D341Med (cell line): ENCODE measurements around the gene ZNF397.

Experiments used
- DNase-seq: peaks from one replicate; pipeline ENCODE4 v3.0.0; 2012; ENCODE audit warnings: low spot score

Gene ZNF397

DNA sequence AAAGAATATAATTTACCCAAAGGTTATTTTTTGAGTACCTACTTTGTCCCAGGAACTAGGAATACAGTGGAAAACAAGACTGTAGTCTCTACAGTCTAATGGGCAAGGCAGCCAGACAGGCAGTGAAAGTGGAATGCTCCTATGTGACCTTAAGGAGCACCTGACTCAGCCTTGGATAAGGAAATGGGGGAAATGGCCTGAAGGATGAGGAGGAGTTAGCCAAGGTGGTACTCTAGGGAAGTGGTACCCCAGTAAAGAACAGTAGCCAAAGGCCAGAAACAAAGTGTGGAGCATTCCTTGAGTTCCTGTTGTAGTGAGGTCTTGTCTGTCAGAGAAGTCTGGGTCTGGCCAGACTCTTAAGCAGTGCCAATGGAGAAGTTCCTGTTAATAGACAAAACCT lies 6.0 kb downstream of the ZNF397 start:
- DNase-seq, result no peak

DNA sequence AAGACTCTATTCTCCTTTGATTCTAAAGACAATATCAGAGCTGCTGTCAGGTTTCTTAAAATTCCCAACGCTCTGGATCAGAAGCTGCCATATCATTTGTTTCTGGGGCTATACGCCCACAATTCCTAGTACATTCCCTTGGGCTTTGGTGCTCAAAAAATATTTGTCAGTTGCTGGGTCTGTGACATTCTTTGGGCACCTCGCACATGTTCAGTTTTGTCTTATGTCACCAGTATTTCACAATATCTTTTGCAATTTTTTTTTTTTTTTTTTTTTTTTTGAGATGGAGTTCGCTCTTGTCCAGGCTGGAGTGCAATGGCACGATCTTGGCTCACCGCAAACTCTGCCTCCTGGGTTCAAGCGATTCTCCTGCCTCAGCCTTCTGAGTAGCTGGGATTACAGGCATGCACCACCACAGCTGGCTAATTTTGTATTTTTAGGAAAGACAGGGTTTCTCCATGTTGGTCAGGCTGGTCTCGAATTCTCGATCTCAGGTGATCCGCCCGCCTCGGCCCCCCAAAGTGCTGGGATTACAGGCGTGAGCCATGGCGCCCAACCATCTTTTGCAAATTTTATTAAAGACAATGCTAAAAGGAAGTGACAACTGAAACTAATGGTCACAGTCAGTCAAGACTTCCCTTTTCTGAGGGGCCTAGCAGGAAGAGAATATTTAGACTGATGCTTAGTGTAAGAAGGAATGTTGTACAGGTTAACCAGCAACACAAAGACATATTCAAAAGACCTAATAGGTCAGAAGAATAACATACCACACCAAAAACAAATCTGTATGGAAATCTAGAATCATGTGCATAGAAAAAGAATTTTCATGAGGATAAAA lies 6.8 kb downstream of the ZNF397 start:
- DNase-seq, result no peak

- DNase-seq, result no peak
Measured at GRCh38 chr18:35248429-35248828, 7.6 kb downstream of the ZNF397 start.

GRCh38 chr18:35252466-35252865 lies 11.6 kb downstream of the ZNF397 start:
- no peak for DNase-seq

DNA sequence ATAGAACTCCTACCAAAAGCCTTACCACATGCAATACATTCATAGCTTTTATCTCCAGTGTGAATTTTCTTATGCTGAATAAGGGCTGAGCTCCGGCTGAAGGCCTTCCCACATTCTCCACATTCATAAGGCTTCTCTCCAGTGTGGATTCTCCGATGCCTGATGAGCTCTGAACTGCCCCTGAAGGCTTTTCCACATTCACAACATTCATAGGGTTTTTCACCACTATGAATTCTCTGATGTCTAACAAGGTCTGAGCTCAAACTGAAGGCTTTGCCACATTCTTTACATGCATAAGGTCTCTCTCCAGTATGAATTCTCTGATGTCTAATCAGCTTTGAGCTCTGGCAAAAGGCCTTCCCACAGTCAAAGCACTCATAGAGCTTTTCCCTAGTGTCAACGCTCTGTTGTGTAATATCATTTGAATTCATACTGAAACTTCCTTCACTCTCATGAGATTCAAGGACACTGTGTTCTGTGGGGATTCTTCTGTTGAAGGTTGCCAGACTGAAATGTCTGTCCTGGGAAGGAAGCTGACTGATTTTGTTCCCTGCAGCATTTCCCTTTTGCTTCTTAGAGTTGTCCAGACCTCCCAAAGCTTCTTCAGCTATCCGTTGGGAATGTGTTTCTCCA lies 12.9 kb downstream of the ZNF397 start:
- DNase-seq, result no peak

DNA sequence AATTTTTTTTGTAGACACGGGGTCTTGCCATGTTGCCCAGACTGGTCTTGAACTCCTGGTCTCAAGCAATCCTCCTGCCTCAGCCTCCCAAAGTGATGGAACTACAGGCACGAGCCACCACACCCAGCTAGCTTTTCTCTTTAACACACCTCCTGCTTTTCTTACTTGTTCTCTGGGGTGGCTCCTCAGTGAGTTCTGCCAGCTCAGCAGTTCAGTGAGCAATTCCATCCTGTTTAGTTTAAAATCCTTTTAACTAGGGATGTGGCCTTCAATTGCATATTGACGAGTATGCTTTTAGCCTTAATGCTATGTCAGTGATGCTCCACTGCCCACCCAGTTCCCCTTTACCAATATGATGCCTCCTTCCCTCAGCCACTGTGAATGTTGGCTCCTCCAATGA lies 16.1 kb downstream of the ZNF397 start:
- DNase-seq, result no peak

DNA sequence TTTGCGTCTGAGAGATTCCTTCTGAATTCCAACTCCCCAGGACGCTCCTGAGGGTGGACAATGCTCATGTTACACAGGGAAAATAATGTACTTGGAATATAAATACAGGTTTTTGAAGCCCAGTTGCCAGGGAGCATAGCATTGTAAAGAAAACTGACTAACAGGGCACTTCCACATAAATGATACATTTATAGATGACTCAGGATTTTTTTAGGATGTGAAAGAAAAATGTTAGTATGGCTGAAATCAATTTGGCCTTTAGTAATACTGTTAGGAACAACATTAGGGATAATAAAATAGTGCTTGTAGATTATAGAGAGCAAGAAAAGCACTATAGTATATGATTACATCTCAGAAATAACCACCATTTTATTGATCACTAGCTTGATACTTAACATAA lies 23.6 kb downstream of the ZNF397 start:
- DNase-seq, result no peak

DNA sequence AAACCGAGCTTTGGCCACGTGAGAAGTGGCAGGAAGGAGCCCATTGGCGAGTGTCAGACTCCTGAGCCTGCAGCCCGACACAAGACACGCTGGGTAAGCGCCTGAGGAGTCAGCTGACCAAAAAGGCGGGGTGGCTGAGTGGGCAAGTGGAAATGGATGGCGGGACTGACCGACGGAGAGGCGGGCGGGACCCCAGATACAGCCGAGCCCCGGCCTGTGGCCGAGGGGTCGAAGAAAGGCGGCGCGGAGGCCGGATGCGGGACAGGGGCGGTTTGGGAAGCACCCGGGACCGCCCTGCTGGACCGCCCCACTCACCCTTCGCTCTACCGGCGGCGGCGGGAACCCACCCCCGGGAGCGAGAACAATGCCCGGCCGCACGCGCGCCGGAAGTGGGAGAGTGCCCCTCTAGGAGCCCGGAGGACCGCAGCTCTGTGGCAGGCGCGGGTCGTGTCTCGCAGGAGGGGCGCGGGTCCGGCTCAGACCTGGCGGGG lies 26.4 kb downstream of the ZNF397 start:
- DNase-seq, result peak; percentile 95

GRCh38 chr18:35267809-35268208 lies 27.0 kb downstream of the ZNF397 start:
- DNase-seq, result peak; percentile 52

- no peak for DNase-seq
Measured at GRCh38 chr18:35268821-35269220, 28.0 kb downstream of the ZNF397 start.

DNA sequence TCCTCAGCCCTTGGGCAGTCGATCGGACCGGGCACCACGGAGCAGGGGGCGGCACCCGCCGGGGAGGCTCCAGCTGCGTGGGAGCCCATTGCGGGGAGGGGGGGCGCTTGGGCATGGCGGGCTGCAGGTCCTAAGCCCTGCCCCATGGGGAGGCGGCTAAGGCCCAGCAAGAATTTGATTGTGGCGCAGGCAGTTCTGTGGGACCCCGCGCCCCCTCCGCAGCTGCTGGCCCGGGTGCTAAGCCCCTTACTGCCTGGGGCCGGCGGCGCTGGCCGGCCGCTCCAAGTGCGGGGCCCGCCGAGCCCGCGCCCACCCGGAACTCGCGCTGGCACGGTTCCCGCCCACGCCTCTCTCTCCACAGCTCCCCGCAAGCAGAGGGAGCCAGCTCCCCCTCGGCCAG lies 30.8 kb downstream of the ZNF397 start:
- no peak for DNase-seq

DNA sequence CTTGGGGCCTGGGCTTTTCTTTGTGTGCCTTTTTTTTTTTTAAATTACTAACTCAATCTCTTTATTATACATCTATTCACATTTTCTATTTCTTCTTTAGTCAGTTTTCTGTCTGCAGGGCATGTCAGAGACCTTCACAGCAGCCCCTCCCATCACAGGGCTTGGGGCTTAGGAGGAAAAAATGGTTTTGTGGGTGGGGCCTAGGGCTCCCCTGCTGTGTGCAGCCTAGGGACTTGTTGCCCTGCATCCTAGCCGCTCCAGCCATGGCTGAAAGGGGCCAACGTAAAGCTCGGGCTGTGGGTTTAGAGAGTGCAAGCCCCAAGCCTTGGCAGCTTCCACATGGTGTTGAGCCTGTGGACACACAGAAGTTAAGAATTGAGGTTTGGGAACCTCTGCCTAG lies 35.4 kb downstream of the ZNF397 start:
- no peak for DNase-seq

GRCh38 chr18:35277633-35278032 lies 36.8 kb downstream of the ZNF397 start:
- DNase-seq, result no peak

GRCh38 chr18:35278085-35278484 lies 37.3 kb downstream of the ZNF397 start:
- DNase-seq, result no peak

DNA sequence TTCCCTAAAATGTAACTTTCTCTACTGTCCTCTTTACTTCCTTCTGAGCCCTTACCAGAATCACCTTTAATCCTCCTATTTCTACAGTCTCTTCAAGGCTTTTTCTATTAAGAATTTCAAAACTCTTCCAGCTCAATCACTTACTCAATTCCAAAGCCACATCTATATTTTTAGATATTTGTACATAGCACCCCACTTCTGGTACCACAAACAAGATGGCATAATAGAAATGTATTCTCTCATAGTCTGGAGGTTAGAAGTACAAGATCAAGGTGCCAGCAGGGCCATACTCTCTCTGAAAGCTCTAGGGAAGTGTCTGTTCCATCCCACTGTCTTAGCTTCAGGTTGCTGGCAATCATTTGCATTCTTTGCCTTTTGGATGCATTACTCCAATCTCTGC lies 38.1 kb downstream of the ZNF397 start:
- DNase-seq, result no peak

DNA sequence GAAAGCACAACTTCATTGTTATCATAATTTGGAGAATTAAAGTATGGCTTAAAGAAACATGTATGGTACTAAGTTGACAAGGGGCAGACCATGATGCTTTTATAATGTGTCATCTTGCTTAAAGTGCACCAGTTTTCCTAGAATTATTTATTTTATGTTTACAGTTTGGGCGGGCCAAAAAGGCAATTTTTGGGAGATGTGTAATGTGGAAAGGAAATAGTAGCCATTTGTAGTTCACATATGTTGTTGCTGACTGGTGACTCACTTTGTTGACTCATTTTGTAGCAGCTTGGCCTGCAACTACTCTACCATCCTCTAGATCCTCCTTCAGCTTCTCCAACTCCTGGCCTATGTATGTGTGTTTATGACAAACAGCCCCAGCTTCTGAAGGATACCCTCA lies 41.5 kb downstream of the ZNF397 start:
- DNase-seq, result no peak

- no peak for DNase-seq
Measured at GRCh38 chr18:35283923-35284794, 43.3 kb downstream of the ZNF397 start.

GRCh38 chr18:35284841-35285240 lies 44.0 kb downstream of the ZNF397 start:
- DNase-seq, result no peak

- peak; percentile 44 for DNase-seq
Measured at GRCh38 chr18:35289293-35289692, 48.5 kb downstream of the ZNF397 start.

- peak; percentile 59 for DNase-seq
Measured at GRCh38 chr18:35289727-35290093, 48.9 kb downstream of the ZNF397 start.

DNA sequence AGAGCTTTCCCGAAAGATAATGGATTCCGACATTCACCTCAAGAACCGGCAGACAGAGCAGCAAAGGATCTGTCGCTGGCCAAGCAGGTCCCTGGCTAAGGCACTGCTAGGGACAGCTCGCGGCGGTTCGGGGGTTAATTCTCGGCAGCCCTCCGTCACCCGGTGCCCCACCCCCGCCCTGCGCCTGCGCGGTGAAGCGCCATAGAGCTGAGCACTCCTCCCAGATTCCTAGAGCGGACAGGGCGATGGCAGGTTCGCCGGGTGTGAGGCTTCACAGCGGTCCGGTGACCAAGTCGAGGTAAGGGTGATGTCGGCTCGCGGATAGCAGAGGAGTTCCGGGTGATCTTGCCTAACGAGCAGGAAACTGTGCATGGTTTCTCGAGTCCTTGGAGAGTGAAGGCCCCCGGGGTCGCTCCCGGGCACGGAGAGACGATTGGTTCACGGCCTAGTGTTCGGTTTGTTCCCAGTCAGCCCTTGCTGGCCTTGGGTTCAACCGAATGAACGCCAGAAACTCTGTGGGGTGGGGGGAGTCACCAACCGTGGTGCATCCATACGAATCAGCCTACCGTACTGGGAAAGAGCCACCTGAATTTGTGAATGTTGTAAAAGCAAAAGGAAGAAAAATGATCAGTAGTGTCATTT lies 49.4 kb downstream of the ZNF397 start, which contains the start of gene ZSCAN30:
ZSCAN30 (minus strand) TSS at position 136 of the 642 bp plus-strand sequence. CDS start 25,877 bp downstream, outside the sequence.
- DNase-seq, result peak; percentile 99

GRCh38 chr18:35291166-35291565 lies 50.3 kb downstream of the ZNF397 start:
- no peak for DNase-seq
